DMS153 treated with DMSO at 0.1 percent for 48 hours (cell line): ENCODE data around the gene SCUBE1.

ENCODE experiments used
- DNase-seq: peaks from one replicate; lab custom pipeline; 2025; ENCODE audit not compliant: unreplicated experiment; lab: John Stamatoyannopoulos, UW

The SCUBE1 gene

GRCh38 chr22:43180670-43181069 is 162.5 kb downstream of the SCUBE1 start:
- no peak for DNase-seq

- DNase-seq, result no peak
These were observed 163.3 kb downstream of the SCUBE1 start for GRCh38 chr22:43179911-43180195.

- no peak for DNase-seq
These were observed 163.8 kb downstream of the SCUBE1 start for GRCh38 chr22:43179146-43179910.

GRCh38 chr22:43177479-43177878 is 165.7 kb downstream of the SCUBE1 start:
- no peak for DNase-seq

GRCh38 chr22:43176090-43176489 is 167.1 kb downstream of the SCUBE1 start:
- DNase-seq, result no peak

GRCh38 chr22:43174941-43175531 is 168.1 kb downstream of the SCUBE1 start:
- DNase-seq, result no peak

- no peak for DNase-seq
These were observed 169.0 kb downstream of the SCUBE1 start for GRCh38 chr22:43173976-43174720.

GRCh38 chr22:43173566-43173965 is 169.6 kb downstream of the SCUBE1 start:
- DNase-seq, result no peak

GRCh38 chr22:43172191-43172590 is 171.0 kb downstream of the SCUBE1 start:
- DNase-seq, result no peak

- no peak for DNase-seq
These were observed 171.6 kb downstream of the SCUBE1 start for GRCh38 chr22:43171607-43172006.

- no peak for DNase-seq
These were observed 172.1 kb downstream of the SCUBE1 start for GRCh38 chr22:43171019-43171491.

GRCh38 chr22:43170131-43170480 is 173.1 kb downstream of the SCUBE1 start:
- DNase-seq, result no peak

GRCh38 chr22:43169310-43170130 is 173.7 kb downstream of the SCUBE1 start:
- no peak for DNase-seq

- DNase-seq, result no peak
These were observed 174.5 kb downstream of the SCUBE1 start for GRCh38 chr22:43168471-43169309.

GRCh38 chr22:43167001-43167589 is 176.1 kb downstream of the SCUBE1 start:
- DNase-seq, result no peak

GRCh38 chr22:43166132-43166930 is 176.8 kb downstream of the SCUBE1 start:
- DNase-seq, result no peak

GRCh38 chr22:43164636-43165035 is 178.5 kb downstream of the SCUBE1 start:
- no peak for DNase-seq

GRCh38 chr22:43163241-43163795 is 179.9 kb downstream of the SCUBE1 start:
- DNase-seq, result no peak
